ENCODE results near the gene DMWD.

- no peak for TF ChIP-seq POLR2A (IDR thresholded peaks at IDR 0.05)
- no peak for TF ChIP-seq CTCF (IDR thresholded peaks at IDR 0.05)
These were observed 38.3 kb downstream of the DMWD start for GRCh38 chr19:45754323-45754722.
